ENCODE measurements around the gene PLXDC2.
A peak's percentile ranks its signal among the peaks of the same experiment; 100 is the strongest.
"Not testable (repeated sequence)": the region's sequence is repeated elsewhere in the genome, so short reads cannot be mapped to it uniquely, and the experiment has no call there.

Gene PLXDC2

GRCh38 chr10:19816411-19817230 is at the start of gene PLXDC2:
PLXDC2 (plus strand) TSS chr10:19816432.
- DNase-seq = no peak

- no peak for DNase-seq
Measured at GRCh38 chr10:19767876-19768275, 48.4 kb upstream of the PLXDC2 start.

GRCh38 chr10:19769826-19770225 is 46.4 kb upstream of the PLXDC2 start:
- not testable (repeated sequence) for DNase-seq

GRCh38 chr10:19772972-19773371 is 43.3 kb upstream of the PLXDC2 start:
- no peak for DNase-seq

GRCh38 chr10:19775296-19775695 is 40.9 kb upstream of the PLXDC2 start:
- DNase-seq = no peak

- no peak for DNase-seq
Measured at GRCh38 chr10:19777806-19778205, 38.4 kb upstream of the PLXDC2 start.

GRCh38 chr10:19778996-19779395 is 37.2 kb upstream of the PLXDC2 start:
- DNase-seq = no peak

GRCh38 chr10:19782430-19783089 is 33.7 kb upstream of the PLXDC2 start:
- no peak for DNase-seq

GRCh38 chr10:19783721-19784120 is 32.5 kb upstream of the PLXDC2 start:
- DNase-seq = no peak

GRCh38 chr10:19785366-19785765 is 30.9 kb upstream of the PLXDC2 start:
- DNase-seq = no peak

- DNase-seq = no peak
Measured at GRCh38 chr10:19788075-19788686, 28.1 kb upstream of the PLXDC2 start.

- DNase-seq = no peak
Measured at GRCh38 chr10:19788902-19789301, 27.3 kb upstream of the PLXDC2 start.

- DNase-seq = no peak
Measured at GRCh38 chr10:19789607-19790006, 26.6 kb upstream of the PLXDC2 start.

- DNase-seq = no peak
Measured at GRCh38 chr10:19791032-19791431, 25.2 kb upstream of the PLXDC2 start.

GRCh38 chr10:19795684-19796083 is 20.5 kb upstream of the PLXDC2 start:
- DNase-seq = no peak

- no peak for DNase-seq
Measured at GRCh38 chr10:19800161-19800560, 16.1 kb upstream of the PLXDC2 start.

GRCh38 chr10:19801369-19801768 is 14.9 kb upstream of the PLXDC2 start:
- DNase-seq = no peak

GRCh38 chr10:19803676-19804075 is 12.6 kb upstream of the PLXDC2 start:
- no peak for DNase-seq

- no peak for DNase-seq
Measured at GRCh38 chr10:19809481-19809880, 6.8 kb upstream of the PLXDC2 start.

- no peak for DNase-seq
Measured at GRCh38 chr10:19811540-19811939, 4.7 kb upstream of the PLXDC2 start.

- DNase-seq = no peak
Measured at GRCh38 chr10:19812976-19813375, 3.3 kb upstream of the PLXDC2 start.

GRCh38 chr10:19815036-19815730 is 1.0 kb upstream of the PLXDC2 start:
- no peak for DNase-seq

GRCh38 chr10:19815731-19816410 is 361 bp upstream of the PLXDC2 start:
- peak; percentile 34 for DNase-seq

All from NCI-H510A (cell line).